IgD-negative memory B cell (primary cell): ENCODE data around the gene GPR157. TPM values are rescaled to one million over a fixed set of nuclear protein-coding genes. Genes with fewer than 3 reads are reported as not detected.
"Not testable (repeated sequence)": the region's sequence is repeated elsewhere in the genome, so short reads cannot be mapped to it uniquely, and the experiment has no call there.

ENCODE experiments used
- H3K27ac Mint-ChIP-seq, 3 donors: one replicate each; pipeline ENCODE4 v1.8.0; 2020 to 2022; ENCODE audit warnings: mild to moderate bottlenecking in 3 of 3, mixed read lengths in 3 of 3, moderate library complexity in 1 of 3
- H3K27me3 Mint-ChIP-seq: one replicate; pipeline ENCODE4 v1.8.0; 2021; ENCODE audit warnings: mixed read lengths
- H3K36me3 Mint-ChIP-seq: one replicate; pipeline ENCODE4 v1.8.0; 2020; ENCODE audit warnings: mild to moderate bottlenecking, mixed read lengths
- H3K4me1 Mint-ChIP-seq, 3 donors: one replicate each; pipeline ENCODE4 v1.8.0; 2020 to 2022; ENCODE audit warnings: mixed read lengths in 3 of 3, mild to moderate bottlenecking in 1 of 3
- H3K4me3 Mint-ChIP-seq, 4 donors: one replicate each; pipeline ENCODE4 v1.8.0; 2020 to 2022; ENCODE audit warnings: mild to moderate bottlenecking in 4 of 4, mixed read lengths in 4 of 4, moderate library complexity in 3 of 4
- H3K9me3 Mint-ChIP-seq, 3 donors: one replicate each; pipeline ENCODE4 v1.8.0; 2020 to 2021; ENCODE audit warnings: mixed read lengths in 3 of 3, mild to moderate bottlenecking in 1 of 3
- polyA plus RNA-seq: library from polyadenylated mRNA; unstranded; fragments of 300-500 nt; fragmentation: Illumina TruSeq; gene quantifications from one replicate; pipeline ENCODE4 v1.2.3, GENCODE V29; 2021

Gene GPR157
- polyA plus RNA-seq, 1 donor from 2014 or later, result 1.3 TPM

GRCh38 chr1:9095818-9096217 lies 33.1 kb downstream of the GPR157 start:
- peaks cover 0 to 1% (median 0%) of the 10 kb centered on the region in 3 donors for H3K9me3 Mint-ChIP-seq
- H3K4me1 Mint-ChIP-seq, result no peaks in the 10 kb centered on the region
- no peak overlapping the region for H3K27ac Mint-ChIP-seq
- no peaks in the 10 kb centered on the region for H3K36me3 Mint-ChIP-seq
- H3K4me3 Mint-ChIP-seq, result no peak overlapping the region
- peaks cover 1% of the 10 kb centered on the region for H3K27me3 Mint-ChIP-seq

GRCh38 chr1:9093996-9094595 lies 34.8 kb downstream of the GPR157 start:
- not testable (repeated sequence) for H3K9me3 Mint-ChIP-seq, H3K27me3 Mint-ChIP-seq, H3K36me3 Mint-ChIP-seq, H3K27ac Mint-ChIP-seq, H3K4me1 Mint-ChIP-seq, H3K4me3 Mint-ChIP-seq

- Mint-ChIP-seq H3K27me3 (peaks cover 5% of the 10 kb centered on the region), H3K27ac (no peak overlapping the region), H3K4me3 (no peak overlapping the region), H3K9me3 (peaks cover 0 to 1% (median 0%) of the 10 kb centered on the region in 3 donors), H3K4me1 (no peaks in the 10 kb centered on the region), H3K36me3 (no peaks in the 10 kb centered on the region)
Measured at GRCh38 chr1:9093581-9093980, 35.3 kb downstream of the GPR157 start.

- no peak overlapping the region for H3K4me3 Mint-ChIP-seq
- H3K27me3 Mint-ChIP-seq, result peaks cover 5% of the 10 kb centered on the region
- no peaks in the 10 kb centered on the region for H3K4me1 Mint-ChIP-seq
- H3K9me3 Mint-ChIP-seq, result peaks cover 0 to 1% (median 0%) of the 10 kb centered on the region in 3 donors
- no peak overlapping the region for H3K27ac Mint-ChIP-seq
- no peaks in the 10 kb centered on the region for H3K36me3 Mint-ChIP-seq
Measured at GRCh38 chr1:9093091-9093490, 35.8 kb downstream of the GPR157 start.

- no peaks in the 10 kb centered on the region for H3K36me3 Mint-ChIP-seq
- no peak overlapping the region for H3K4me3 Mint-ChIP-seq
- peaks cover 3% of the 10 kb centered on the region for H3K27me3 Mint-ChIP-seq
- no peak overlapping the region for H3K27ac Mint-ChIP-seq
- no peaks in the 10 kb centered on the region for H3K9me3 Mint-ChIP-seq
- H3K4me1 Mint-ChIP-seq, result peaks cover 2 to 7% (median 4%) of the 10 kb centered on the region in 3 donors
Measured at GRCh38 chr1:9088807-9089206, 40.1 kb downstream of the GPR157 start.

GRCh38 chr1:9087411-9088125 lies 41.3 kb downstream of the GPR157 start:
- H3K36me3 Mint-ChIP-seq, result no peaks in the 10 kb centered on the region
- no peak overlapping the region for H3K27ac Mint-ChIP-seq
- H3K9me3 Mint-ChIP-seq, result no peaks in the 10 kb centered on the region
- H3K4me3 Mint-ChIP-seq, result no peak overlapping the region
- H3K27me3 Mint-ChIP-seq, result peaks cover 5% of the 10 kb centered on the region
- peaks cover 4 to 7% (median 6%) of the 10 kb centered on the region in 3 donors for H3K4me1 Mint-ChIP-seq

GRCh38 chr1:9086796-9087195 lies 42.1 kb downstream of the GPR157 start:
- H3K27ac Mint-ChIP-seq, result no peak overlapping the region
- peaks cover 4 to 11% (median 10%) of the 10 kb centered on the region in 3 donors for H3K4me1 Mint-ChIP-seq
- no peak overlapping the region for H3K4me3 Mint-ChIP-seq
- peaks cover 5% of the 10 kb centered on the region for H3K27me3 Mint-ChIP-seq
- H3K36me3 Mint-ChIP-seq, result no peaks in the 10 kb centered on the region
- no peaks in the 10 kb centered on the region for H3K9me3 Mint-ChIP-seq

- peaks cover 8% of the 10 kb centered on the region for H3K27me3 Mint-ChIP-seq
- H3K4me1 Mint-ChIP-seq, result peaks cover 9 to 16% (median 10%) of the 10 kb centered on the region in 3 donors
- H3K27ac Mint-ChIP-seq, result no peak overlapping the region
- H3K36me3 Mint-ChIP-seq, result peaks cover 2% of the 10 kb centered on the region
- no peaks in the 10 kb centered on the region for H3K9me3 Mint-ChIP-seq
- H3K4me3 Mint-ChIP-seq, result no peak overlapping the region
Measured at GRCh38 chr1:9086045-9086444, 42.9 kb downstream of the GPR157 start.

- H3K9me3 Mint-ChIP-seq, result no peaks in the 10 kb centered on the region
- H3K4me3 Mint-ChIP-seq, result no peak overlapping the region
- H3K36me3 Mint-ChIP-seq, result peaks cover 2% of the 10 kb centered on the region
- peaks cover 11 to 18% (median 14%) of the 10 kb centered on the region in 3 donors for H3K4me1 Mint-ChIP-seq
- H3K27me3 Mint-ChIP-seq, result peaks cover 9% of the 10 kb centered on the region
- H3K27ac Mint-ChIP-seq, result peak overlapping the region in 1 of 3 donors; percentile 30
Measured at GRCh38 chr1:9085306-9085940, 43.5 kb downstream of the GPR157 start.

- Mint-ChIP-seq H3K27me3 (peaks cover 12% of the 10 kb centered on the region), H3K27ac (peak overlapping the region in 1 of 3 donors; percentile 30), H3K4me3 (no peak overlapping the region), H3K36me3 (peaks cover 2% of the 10 kb centered on the region), H3K4me1 (peaks cover 14 to 23% (median 19%) of the 10 kb centered on the region in 3 donors), H3K9me3 (peaks cover 0 to 2% (median 0%) of the 10 kb centered on the region in 3 donors)
Measured at GRCh38 chr1:9084906-9085305, 44.0 kb downstream of the GPR157 start.

GRCh38 chr1:9081473-9081872 lies 47.4 kb downstream of the GPR157 start:
- peaks cover 31 to 42% (median 40%) of the 10 kb centered on the region in 3 donors for H3K4me1 Mint-ChIP-seq
- peak overlapping the region in 2 of 3 donors; percentile 30 to 66 for H3K27ac Mint-ChIP-seq
- peaks cover 2% of the 10 kb centered on the region for H3K36me3 Mint-ChIP-seq
- H3K27me3 Mint-ChIP-seq, result peaks cover 25% of the 10 kb centered on the region
- H3K9me3 Mint-ChIP-seq, result peaks cover 0 to 3% (median 2%) of the 10 kb centered on the region in 3 donors
- peak overlapping the region in 1 of 4 donors; percentile 58 for H3K4me3 Mint-ChIP-seq

- Mint-ChIP-seq H3K4me3 (peak overlapping the region in 2 of 4 donors; percentile 3 to 25), H3K27ac (peak overlapping the region; percentile 17 to 73 (median 30)), H3K4me1 (peaks cover 37 to 48% (median 46%) of the 10 kb centered on the region in 3 donors)
Measured at GRCh38 chr1:9080705-9081291, 48.1 kb downstream of the GPR157 start.

GRCh38 chr1:9079988-9080704 lies 48.8 kb downstream of the GPR157 start:
- H3K27ac Mint-ChIP-seq, result peak overlapping the region; percentile 17 to 73 (median 30)
- peaks cover 41 to 50% (median 49%) of the 10 kb centered on the region in 3 donors for H3K4me1 Mint-ChIP-seq

More at GRCh38 chr1:9080705-9081291, 48.1 kb downstream of the GPR157 start:
- Mint-ChIP-seq H3K9me3 (peaks cover 0 to 3% (median 2%) of the 10 kb centered on the region in 3 donors), H3K27me3 (peaks cover 25% of the 10 kb centered on the region), H3K36me3 (peaks cover 4% of the 10 kb centered on the region)

GRCh38 chr1:9078752-9079500 lies 50.0 kb downstream of the GPR157 start:
- H3K27ac Mint-ChIP-seq, result peak overlapping the region; percentile 66 to 84 (median 67)
- H3K36me3 Mint-ChIP-seq, result peaks cover 4% of the 10 kb centered on the region
- peaks cover 0 to 3% (median 2%) of the 10 kb centered on the region in 3 donors for H3K9me3 Mint-ChIP-seq
- peaks cover 25% of the 10 kb centered on the region for H3K27me3 Mint-ChIP-seq
- H3K4me1 Mint-ChIP-seq, result peaks cover 49 to 59% (median 53%) of the 10 kb centered on the region in 3 donors
- H3K4me3 Mint-ChIP-seq, result peak overlapping the region; percentile 5 to 84 (median 50)

More at GRCh38 chr1:9079988-9080704, 48.8 kb downstream of the GPR157 start:
- peaks cover 25% of the 10 kb centered on the region for H3K27me3 Mint-ChIP-seq
- H3K9me3 Mint-ChIP-seq, result peaks cover 0 to 3% (median 2%) of the 10 kb centered on the region in 3 donors
- peak overlapping the region in 3 of 4 donors; percentile 3 to 74 (median 28) for H3K4me3 Mint-ChIP-seq
- peaks cover 4% of the 10 kb centered on the region for H3K36me3 Mint-ChIP-seq
